Urothelium cell line (cell line): Measurements from ENCODE around the gene RXFP2.

Source experiments
- DNase-seq: peaks from one replicate; pipeline ENCODE4 v3.0.0; 2011; ENCODE audit warnings: low spot score, mixed read lengths
- FAIRE-seq: peaks from 2 replicates; lab custom pipeline; 2011; peaks lifted over from hg19 to GRCh38; lab: Jason Lieb, UNC

RXFP2 gene

GRCh38 chr13:31815361-31816144 is 76.2 kb downstream of the RXFP2 start:
- FAIRE-seq (no peak), DNase-seq (no peak)

- DNase-seq: no peak
- no peak for FAIRE-seq
Measured at GRCh38 chr13:31818236-31818635, 78.9 kb downstream of the RXFP2 start.

- peak; percentile 42 for DNase-seq
Measured at GRCh38 chr13:31824705-31825517, 85.6 kb downstream of the RXFP2 start.

GRCh38 chr13:31826521-31826920 is 87.2 kb downstream of the RXFP2 start:
- DNase-seq: no peak
- FAIRE-seq: no peak

More at GRCh38 chr13:31824705-31825517, 85.6 kb downstream of the RXFP2 start:
- FAIRE-seq: no peak

GRCh38 chr13:31827707-31828106 is 88.4 kb downstream of the RXFP2 start:
- DNase-seq (no peak), FAIRE-seq (no peak)

GRCh38 chr13:31835932-31836331 is 96.6 kb downstream of the RXFP2 start:
- no peak for FAIRE-seq
- peak; percentile 6 for DNase-seq

- FAIRE-seq (no peak), DNase-seq (no peak)
Measured at GRCh38 chr13:31843044-31843443, 103.7 kb downstream of the RXFP2 start.

- DNase-seq (peak; percentile 90), FAIRE-seq (no peak)
Measured at GRCh38 chr13:31846182-31846938, 107.0 kb downstream of the RXFP2 start.

- DNase-seq: peak; percentile 29
- FAIRE-seq: no peak
Measured at GRCh38 chr13:31846961-31847752, 107.8 kb downstream of the RXFP2 start.

GRCh38 chr13:31848621-31849020 is 109.3 kb downstream of the RXFP2 start:
- DNase-seq (no peak), FAIRE-seq (no peak)

GRCh38 chr13:31849206-31849605 is 109.9 kb downstream of the RXFP2 start:
- FAIRE-seq: no peak
- no peak for DNase-seq

- no peak for DNase-seq
- FAIRE-seq: no peak
Measured at GRCh38 chr13:31850041-31850555, 110.8 kb downstream of the RXFP2 start.

GRCh38 chr13:31851216-31851615 is 111.9 kb downstream of the RXFP2 start:
- DNase-seq (no peak), FAIRE-seq (no peak)
